Liver (tissue), 3 donors: ENCODE data around the gene XPR1.

ENCODE experiments used
- ATF3 ChIP-seq: IDR thresholded peaks from 2 replicates; pipeline ENCODE4 v1.6.1; 2016; ENCODE audit warnings: antibody characterized with exemption
- JUND ChIP-seq, 2 donors: IDR thresholded peaks; 2 replicates each; pipeline ENCODE4 v1.6.1; 2016; ENCODE audit warnings: antibody characterized with exemption in 2 of 2
- RAD21 ChIP-seq, 2 donors: IDR thresholded peaks; 2 replicates each; pipeline ENCODE4 v1.6.1; 2016; ENCODE audit warnings: antibody characterized with exemption in 2 of 2, mild to moderate bottlenecking in 2 of 2
- REST ChIP-seq: IDR thresholded peaks from 2 replicates; pipeline ENCODE4 v1.6.1; 2016; ENCODE audit warnings: antibody characterized with exemption, mild to moderate bottlenecking
- SP1 ChIP-seq: IDR thresholded peaks from 2 replicates; pipeline ENCODE4 v1.6.1; 2018; ENCODE audit warnings: antibody characterized with exemption, mild to moderate bottlenecking
- TAF1 ChIP-seq: conservative IDR thresholded peaks from 2 replicates; pipeline ENCODE4 v1.6.1; 2016; ENCODE audit warnings: antibody characterized with exemption, mild to moderate bottlenecking
- YY1 ChIP-seq: IDR thresholded peaks from 2 replicates; pipeline ENCODE4 v1.6.1; 2016; ENCODE audit warnings: antibody characterized with exemption, mild to moderate bottlenecking
- TF ChIP-seq, protein P1 (sequence below): fragments of 150-350 bp; IDR thresholded peaks from 2 replicates; pipeline ENCODE4 v1.5.1; 2017; ENCODE audit warnings: improper control_type of control experiment, low read depth, low read length; ENCODE audit not compliant: missing input control
- donor health status: healthy.
- donor health status: healthy.

- TF ChIP-seq, protein P1, sequence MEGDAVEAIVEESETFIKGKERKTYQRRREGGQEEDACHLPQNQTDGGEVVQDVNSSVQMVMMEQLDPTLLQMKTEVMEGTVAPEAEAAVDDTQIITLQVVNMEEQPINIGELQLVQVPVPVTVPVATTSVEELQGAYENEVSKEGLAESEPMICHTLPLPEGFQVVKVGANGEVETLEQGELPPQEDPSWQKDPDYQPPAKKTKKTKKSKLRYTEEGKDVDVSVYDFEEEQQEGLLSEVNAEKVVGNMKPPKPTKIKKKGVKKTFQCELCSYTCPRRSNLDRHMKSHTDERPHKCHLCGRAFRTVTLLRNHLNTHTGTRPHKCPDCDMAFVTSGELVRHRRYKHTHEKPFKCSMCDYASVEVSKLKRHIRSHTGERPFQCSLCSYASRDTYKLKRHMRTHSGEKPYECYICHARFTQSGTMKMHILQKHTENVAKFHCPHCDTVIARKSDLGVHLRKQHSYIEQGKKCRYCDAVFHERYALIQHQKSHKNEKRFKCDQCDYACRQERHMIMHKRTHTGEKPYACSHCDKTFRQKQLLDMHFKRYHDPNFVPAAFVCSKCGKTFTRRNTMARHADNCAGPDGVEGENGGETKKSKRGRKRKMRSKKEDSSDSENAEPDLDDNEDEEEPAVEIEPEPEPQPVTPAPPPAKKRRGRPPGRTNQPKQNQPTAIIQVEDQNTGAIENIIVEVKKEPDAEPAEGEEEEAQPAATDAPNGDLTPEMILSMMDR: no peak
- TF ChIP-seq ATF3 (no peak), RAD21 (IDR thresholded peaks at IDR 0.05) (no peak), SP1 (no peak), REST (no peak), YY1 (no peak), TAF1 (no peak), JUND (IDR thresholded peaks at IDR 0.05) (no peak)
Observed at GRCh38 chr1:180786624-180787023, 154.8 kb downstream of the XPR1 start.
